ENCODE results near the gene LOXHD1.

LOXHD1 gene

GRCh38 chr18:46439037-46439436 lies 218.0 kb downstream of the LOXHD1 start:
- DNase-seq, result no peak

- DNase-seq, result no peak
These were observed 220.0 kb downstream of the LOXHD1 start for GRCh38 chr18:46437061-46437460.

GRCh38 chr18:46436621-46437020 lies 220.4 kb downstream of the LOXHD1 start:
- no peak for DNase-seq

GRCh38 chr18:46435031-46435430 lies 222.0 kb downstream of the LOXHD1 start:
- DNase-seq, result no peak

GRCh38 chr18:46434629-46435028 lies 222.4 kb downstream of the LOXHD1 start:
- DNase-seq, result no peak

GRCh38 chr18:46433121-46433826 lies 223.7 kb downstream of the LOXHD1 start:
- no peak for DNase-seq

GRCh38 chr18:46431522-46432171 lies 225.4 kb downstream of the LOXHD1 start:
- no peak for DNase-seq

GRCh38 chr18:46429649-46430224 lies 227.3 kb downstream of the LOXHD1 start:
- DNase-seq, result no peak

- no peak for DNase-seq
These were observed 227.9 kb downstream of the LOXHD1 start for GRCh38 chr18:46429130-46429529.

- no peak for DNase-seq
These were observed 228.7 kb downstream of the LOXHD1 start for GRCh38 chr18:46428368-46428767.

- DNase-seq, result no peak
These were observed 229.6 kb downstream of the LOXHD1 start for GRCh38 chr18:46427216-46427995.

All from effector CD8-positive, alpha-beta T cell (primary cell).